Esophagus muscularis mucosa (tissue), 2 donors: ENCODE measurements around the gene BCAP29.

Experiments used
- EP300 ChIP-seq: sonication (generic); formaldehyde crosslinking; IDR thresholded peaks from one replicate; pipeline ENCODE4 v1.6.1; 2017; ENCODE audit warnings: antibody characterized with exemption
- POLR2A ChIP-seq: fragments of 450-650 bp; IDR thresholded peaks from one replicate; pipeline ENCODE4 v1.6.1; 2017; ENCODE audit warnings: antibody characterized with exemption, moderate library complexity, mild to moderate bottlenecking, low read depth

GRCh38 chr7:107579885-107580715, at the start of gene BCAP29:
- TF ChIP-seq EP300 (no peak), POLR2A (peak; percentile 68)
